HEK293 (cell line): Measurements from ENCODE around the gene RRP1.
A peak's percentile ranks its signal among the peaks of the same experiment; 100 is the strongest.

Experiments
- BCL11B ChIP-seq: fragments of 450-650 bp; formaldehyde crosslinking; IDR thresholded peaks from 2 replicates; pipeline ENCODE4 v1.5.1; 2016; ENCODE audit warnings: low read depth, missing biosample characterization, missing genetic modification characterization
- HIC1 ChIP-seq: fragments of 450-650 bp; formaldehyde crosslinking; IDR thresholded peaks from 2 replicates; pipeline ENCODE4 v1.5.1; 2016; ENCODE audit warnings: missing biosample characterization, missing genetic modification characterization
- MYNN ChIP-seq: fragments of 450-650 bp; formaldehyde crosslinking; IDR thresholded peaks from 2 replicates; pipeline ENCODE4 v1.5.1; 2016; ENCODE audit warnings: missing biosample characterization, missing genetic modification characterization, borderline replicate concordance
- TCF7L2 ChIP-seq: IDR thresholded peaks from 2 replicates; pipeline ENCODE4 v1.6.1; 2011; ENCODE audit warnings: low read depth, mild to moderate bottlenecking, inconsistent platforms, low read length, moderate library complexity, borderline replicate concordance
- ZBTB8A ChIP-seq: fragments of 450-650 bp; formaldehyde crosslinking; IDR thresholded peaks from 2 replicates; pipeline ENCODE4 v1.5.1; 2016; ENCODE audit warnings: missing biosample characterization, missing genetic modification characterization
- ZFHX2 ChIP-seq: fragments of 450-650 bp; formaldehyde crosslinking; conservative IDR thresholded peaks from 2 replicates; pipeline ENCODE4 v1.5.1; 2016; ENCODE audit warnings: missing biosample characterization, missing genetic modification characterization
- ZFP69B ChIP-seq: fragments of 450-650 bp; formaldehyde crosslinking; IDR thresholded peaks from 2 replicates; pipeline ENCODE4 v1.5.1; 2016; ENCODE audit warnings: missing biosample characterization, missing genetic modification characterization
- ZNF114 ChIP-seq: fragments of 450-650 bp; formaldehyde crosslinking; IDR thresholded peaks from 2 replicates; pipeline ENCODE4 v1.5.0; 2017; ENCODE audit warnings: missing biosample characterization, missing genetic modification characterization
- ZNF140 ChIP-seq: fragments of 450-650 bp; formaldehyde crosslinking; IDR thresholded peaks from 2 replicates; pipeline ENCODE4 v1.5.1; 2016; ENCODE audit warnings: missing biosample characterization, missing genetic modification characterization
- ZNF157 ChIP-seq: fragments of 450-650 bp; formaldehyde crosslinking; IDR thresholded peaks from 2 replicates; pipeline ENCODE4 v1.5.1; 2016; ENCODE audit warnings: missing biosample characterization, missing genetic modification characterization
- ZNF266 ChIP-seq: fragments of 450-650 bp; formaldehyde crosslinking; IDR thresholded peaks from 2 replicates; pipeline ENCODE4 v1.5.1; 2016; ENCODE audit warnings: missing biosample characterization, missing genetic modification characterization, low read depth
- ZNF423 ChIP-seq: fragments of 450-650 bp; formaldehyde crosslinking; IDR thresholded peaks from 2 replicates; pipeline ENCODE4 v1.5.1; 2016; ENCODE audit warnings: missing biosample characterization, missing genetic modification characterization
- ZNF433 ChIP-seq: fragments of 450-650 bp; formaldehyde crosslinking; IDR thresholded peaks from 2 replicates; pipeline ENCODE4 v1.5.1; 2016; ENCODE audit warnings: missing biosample characterization, missing genetic modification characterization, low read depth
- ZNF501 ChIP-seq: fragments of 450-650 bp; formaldehyde crosslinking; IDR thresholded peaks from 2 replicates; pipeline ENCODE4 v1.5.1; 2016; ENCODE audit warnings: missing biosample characterization, missing genetic modification characterization
- ZNF518A ChIP-seq: fragments of 450-650 bp; formaldehyde crosslinking; conservative IDR thresholded peaks from 2 replicates; pipeline ENCODE4 v1.5.1; 2016; ENCODE audit warnings: low read depth, missing biosample characterization, missing genetic modification characterization
- ZNF529 ChIP-seq: fragments of 450-650 bp; formaldehyde crosslinking; IDR thresholded peaks from 2 replicates; pipeline ENCODE4 v1.5.1; 2017; ENCODE audit warnings: missing genetic modification characterization, missing biosample characterization; ENCODE audit not compliant: insufficient replicate concordance
- ZNF558 ChIP-seq: fragments of 450-650 bp; formaldehyde crosslinking; IDR thresholded peaks from 2 replicates; pipeline ENCODE4 v1.5.1; 2016; ENCODE audit warnings: missing biosample characterization, missing genetic modification characterization
- ZNF626 ChIP-seq: fragments of 450-650 bp; sonication (Bioruptor Pico); formaldehyde crosslinking; IDR thresholded peaks from 2 replicates; pipeline ENCODE4 v1.5.1; 2018; ENCODE audit warnings: missing biosample characterization, missing genetic modification characterization, inconsistent platforms
- ZNF670 ChIP-seq: fragments of 450-650 bp; formaldehyde crosslinking; IDR thresholded peaks from 2 replicates; pipeline ENCODE4 v1.5.1; 2016; ENCODE audit warnings: missing biosample characterization, missing genetic modification characterization, low read depth
- ZNF704 ChIP-seq: fragments of 450-650 bp; formaldehyde crosslinking; IDR thresholded peaks from 2 replicates; pipeline ENCODE4 v1.5.1; 2016; ENCODE audit warnings: missing biosample characterization, missing genetic modification characterization
- ZNF792 ChIP-seq: fragments of 450-650 bp; formaldehyde crosslinking; IDR thresholded peaks from 2 replicates; pipeline ENCODE4 v1.5.1; 2016; ENCODE audit warnings: missing biosample characterization, missing genetic modification characterization
- ZNF843 ChIP-seq: fragments of 450-650 bp; formaldehyde crosslinking; IDR thresholded peaks from 2 replicates; pipeline ENCODE4 v1.5.1; 2016; ENCODE audit warnings: missing biosample characterization, missing genetic modification characterization
- ZSCAN30 ChIP-seq: fragments of 450-650 bp; IDR thresholded peaks from 2 replicates; pipeline ENCODE4 v1.5.1; 2018; ENCODE audit warnings: missing biosample characterization, mild to moderate bottlenecking, missing genetic modification characterization, moderate library complexity
- TF ChIP-seq, protein P1 (sequence below): fragments of 450-650 bp; formaldehyde crosslinking; IDR thresholded peaks from 2 replicates; pipeline ENCODE4 v1.5.1; 2016; ENCODE audit warnings: missing biosample characterization, missing genetic modification characterization
- TF ChIP-seq, protein P2 (sequence below): fragments of 450-650 bp; formaldehyde crosslinking; IDR thresholded peaks from 2 replicates; pipeline ENCODE4 v1.5.1; 2016; ENCODE audit warnings: missing biosample characterization, missing genetic modification characterization, low read depth
- TF ChIP-seq, protein P3 (sequence below): fragments of 450-650 bp; formaldehyde crosslinking; IDR thresholded peaks from 2 replicates; pipeline ENCODE4 v1.5.1; 2016; ENCODE audit warnings: missing biosample characterization, missing genetic modification characterization

RRP1 gene

GRCh38 chr21:43771698-43772424 is 17.5 kb upstream of the RRP1 start (continued):
- TF ChIP-seq ZNF114 (tag by site-specific recombination) (no peak), ZNF518A (0 out of 2 replicates have a peak, but pooled peaks have one; percentile 14), ZSCAN30 (tag by site-specific recombination) (no peak), ZNF433 (tag by site-specific recombination) (no peak), ZNF529 (tag by site-specific recombination) (no peak), ZBTB8A (tag by site-specific recombination) (no peak; the same call in 1 of the 2 replicates), ZNF157 (no peak), ZNF423 (peak; percentile 89), ZNF670 (tag by site-specific recombination) (no peak), TCF7L2 (no peak), ZNF792 (tag by site-specific recombination) (no peak), ZNF558 (tag by site-specific recombination) (no peak), ZNF843 (tag by site-specific recombination) (no peak), ZNF704 (no peak), ZNF501 (tag by site-specific recombination) (no peak), HIC1 (tag by site-specific recombination) (no peak), ZNF626 (no peak), ZFHX2 (tag by site-specific recombination) (no peak), ZNF140 (tag by site-specific recombination) (no peak), MYNN (tag by site-specific recombination) (no peak), ZFP69B (no peak), ZNF266 (tag by site-specific recombination) (no peak), BCL11B (peak; percentile 54; the same call in 1 of the 2 replicates)
- TF ChIP-seq, protein P1, sequence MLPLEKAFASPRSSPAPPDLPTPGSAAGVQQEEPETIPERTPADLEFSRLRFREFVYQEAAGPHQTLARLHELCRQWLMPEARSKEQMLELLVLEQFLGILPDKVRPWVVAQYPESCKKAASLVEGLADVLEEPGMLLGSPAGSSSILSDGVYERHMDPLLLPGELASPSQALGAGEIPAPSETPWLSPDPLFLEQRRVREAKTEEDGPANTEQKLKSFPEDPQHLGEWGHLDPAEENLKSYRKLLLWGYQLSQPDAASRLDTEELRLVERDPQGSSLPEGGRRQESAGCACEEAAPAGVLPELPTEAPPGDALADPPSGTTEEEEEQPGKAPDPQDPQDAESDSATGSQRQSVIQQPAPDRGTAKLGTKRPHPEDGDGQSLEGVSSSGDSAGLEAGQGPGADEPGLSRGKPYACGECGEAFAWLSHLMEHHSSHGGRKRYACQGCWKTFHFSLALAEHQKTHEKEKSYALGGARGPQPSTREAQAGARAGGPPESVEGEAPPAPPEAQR (tag by site-specific recombination), result no peak
- TF ChIP-seq, protein P2, sequence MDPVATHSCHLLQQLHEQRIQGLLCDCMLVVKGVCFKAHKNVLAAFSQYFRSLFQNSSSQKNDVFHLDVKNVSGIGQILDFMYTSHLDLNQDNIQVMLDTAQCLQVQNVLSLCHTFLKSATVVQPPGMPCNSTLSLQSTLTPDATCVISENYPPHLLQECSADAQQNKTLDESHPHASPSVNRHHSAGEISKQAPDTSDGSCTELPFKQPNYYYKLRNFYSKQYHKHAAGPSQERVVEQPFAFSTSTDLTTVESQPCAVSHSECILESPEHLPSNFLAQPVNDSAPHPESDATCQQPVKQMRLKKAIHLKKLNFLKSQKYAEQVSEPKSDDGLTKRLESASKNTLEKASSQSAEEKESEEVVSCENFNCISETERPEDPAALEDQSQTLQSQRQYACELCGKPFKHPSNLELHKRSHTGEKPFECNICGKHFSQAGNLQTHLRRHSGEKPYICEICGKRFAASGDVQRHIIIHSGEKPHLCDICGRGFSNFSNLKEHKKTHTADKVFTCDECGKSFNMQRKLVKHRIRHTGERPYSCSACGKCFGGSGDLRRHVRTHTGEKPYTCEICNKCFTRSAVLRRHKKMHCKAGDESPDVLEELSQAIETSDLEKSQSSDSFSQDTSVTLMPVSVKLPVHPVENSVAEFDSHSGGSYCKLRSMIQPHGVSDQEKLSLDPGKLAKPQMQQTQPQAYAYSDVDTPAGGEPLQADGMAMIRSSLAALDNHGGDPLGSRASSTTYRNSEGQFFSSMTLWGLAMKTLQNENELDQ, result no peak
- TF ChIP-seq, protein P3, sequence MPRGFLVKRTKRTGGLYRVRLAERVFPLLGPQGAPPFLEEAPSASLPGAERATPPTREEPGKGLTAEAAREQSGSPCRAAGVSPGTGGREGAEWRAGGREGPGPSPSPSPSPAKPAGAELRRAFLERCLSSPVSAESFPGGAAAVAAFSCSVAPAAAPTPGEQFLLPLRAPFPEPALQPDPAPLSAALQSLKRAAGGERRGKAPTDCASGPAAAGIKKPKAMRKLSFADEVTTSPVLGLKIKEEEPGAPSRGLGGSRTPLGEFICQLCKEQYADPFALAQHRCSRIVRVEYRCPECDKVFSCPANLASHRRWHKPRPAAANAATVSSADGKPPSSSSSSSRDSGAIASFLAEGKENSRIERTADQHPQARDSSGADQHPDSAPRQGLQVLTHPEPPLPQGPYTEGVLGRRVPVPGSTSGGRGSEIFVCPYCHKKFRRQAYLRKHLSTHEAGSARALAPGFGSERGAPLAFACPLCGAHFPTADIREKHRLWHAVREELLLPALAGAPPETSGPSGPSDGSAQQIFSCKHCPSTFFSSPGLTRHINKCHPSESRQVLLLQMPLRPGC (tag by site-specific recombination), result no peak
